Umbilical cord (tissue), 2 donors: ENCODE data around the gene CPNE9. TPM values are rescaled to one million over a fixed set of nuclear protein-coding genes. Genes with fewer than 3 reads are reported as not detected.

ENCODE experiments used
- DNase-seq: peaks from one replicate; pipeline ENCODE4 v3.0.0-alpha.2; 2015; ENCODE audit warnings: low spot score
- total RNA-seq: library from RNA; depleted of rRNA; stranded (reverse); fragments of >200 nt; gene quantifications from one replicate; pipeline ENCODE4 v1.2.3, GENCODE V29; 2014; ENCODE audit warnings: low replicate concordance; ENCODE audit not compliant: insufficient read depth

The CPNE9 gene
- not detected for total RNA-seq

- no peak for DNase-seq
Measured at GRCh38 chr3:9703736-9704346, at the start of gene CPNE9. TSS of gene CPNE9 (plus strand) at chr3:9703833. CDS start at chr3:9703997, 164 bp downstream.

- no peak for DNase-seq
Measured at GRCh38 chr3:9659849-9660248, 43.8 kb upstream of the CPNE9 start.

GRCh38 chr3:9660972-9661371 is 42.7 kb upstream of the CPNE9 start:
- no peak for DNase-seq

GRCh38 chr3:9664119-9664751 is 39.4 kb upstream of the CPNE9 start:
- DNase-seq, result no peak

GRCh38 chr3:9666704-9667445 is 36.8 kb upstream of the CPNE9 start:
- no peak for DNase-seq

- DNase-seq, result no peak
Measured at GRCh38 chr3:9669277-9669676, 34.4 kb upstream of the CPNE9 start.

GRCh38 chr3:9669720-9670432 is 33.8 kb upstream of the CPNE9 start:
- peak; percentile 48 for DNase-seq

GRCh38 chr3:9673082-9673481 is 30.6 kb upstream of the CPNE9 start:
- no peak for DNase-seq

GRCh38 chr3:9673752-9674151 is 29.9 kb upstream of the CPNE9 start:
- DNase-seq, result no peak

GRCh38 chr3:9675736-9676290 is 27.8 kb upstream of the CPNE9 start:
- DNase-seq, result peak; percentile 86

- peak; percentile 17 for DNase-seq
Measured at GRCh38 chr3:9676785-9677184, 26.8 kb upstream of the CPNE9 start.

GRCh38 chr3:9678493-9678892 is 25.1 kb upstream of the CPNE9 start:
- DNase-seq, result no peak

GRCh38 chr3:9679476-9680080 is 24.1 kb upstream of the CPNE9 start:
- no peak for DNase-seq

- DNase-seq, result no peak
Measured at GRCh38 chr3:9681011-9681722, 22.5 kb upstream of the CPNE9 start.

- no peak for DNase-seq
Measured at GRCh38 chr3:9681723-9682081, 21.9 kb upstream of the CPNE9 start.

GRCh38 chr3:9682096-9682495 is 21.5 kb upstream of the CPNE9 start:
- no peak for DNase-seq

- DNase-seq, result peak; percentile 85
Measured at GRCh38 chr3:9683426-9683825, 20.2 kb upstream of the CPNE9 start.

GRCh38 chr3:9685216-9686049 is 18.2 kb upstream of the CPNE9 start:
- DNase-seq, result no peak

- peak; percentile 63 for DNase-seq
Measured at GRCh38 chr3:9686050-9686550, 17.5 kb upstream of the CPNE9 start.

- no peak for DNase-seq
Measured at GRCh38 chr3:9686703-9687102, 16.9 kb upstream of the CPNE9 start.
